NCI-H2107 (cell line): ENCODE data around the gene ITPA.
A peak's percentile ranks its signal among the peaks of the same experiment; 100 is the strongest.

Source experiments
- DNase-seq: peaks from one replicate; lab custom pipeline; 2025; lab: John Stamatoyannopoulos, UW

Gene ITPA

DNA sequence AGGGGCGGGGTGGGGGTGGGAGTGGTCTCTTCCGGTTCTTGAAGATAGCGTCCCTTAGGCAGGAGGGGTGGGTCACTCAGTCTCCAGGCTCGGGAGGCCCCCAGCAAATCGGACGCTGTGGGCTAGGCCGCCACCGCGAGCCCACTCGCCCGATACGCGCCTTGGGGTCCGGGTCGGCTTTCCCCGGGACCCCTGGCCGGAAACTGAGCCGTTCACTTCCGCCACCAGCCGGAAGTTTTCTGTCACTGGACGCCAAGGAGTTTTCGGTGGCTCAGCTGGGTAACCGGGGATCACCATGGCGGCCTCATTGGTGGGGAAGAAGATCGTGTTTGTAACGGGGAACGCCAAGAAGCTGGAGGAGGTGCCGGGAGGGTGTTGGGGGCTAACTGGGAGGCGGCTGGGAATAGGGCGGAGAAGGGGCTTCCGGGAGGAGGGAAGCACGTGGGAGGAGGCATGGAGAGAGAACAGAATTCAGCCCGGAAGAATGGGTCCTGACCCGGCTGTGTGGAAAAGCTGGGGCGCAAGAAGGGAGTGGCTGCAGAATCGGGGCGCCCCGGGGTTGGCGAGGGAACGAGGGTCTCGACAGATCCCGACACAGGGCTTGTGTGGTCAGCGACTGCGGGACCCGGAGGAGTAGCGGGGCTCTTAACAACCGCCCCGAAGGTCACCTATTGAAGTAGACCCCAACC lies at the start of gene ITPA:
Gene ITPA, plus strand, starts transcription at position 242 of the 689 bp plus-strand sequence. Its CDS starts 54 bp downstream, at position 296.
- DNase-seq: no peak

- DNase-seq: no peak
Measured at GRCh38 chr20:3160418-3160817, 48.9 kb upstream of the ITPA start.

GRCh38 chr20:3161316-3162079 lies 47.8 kb upstream of the ITPA start:
- DNase-seq: no peak

DNA sequence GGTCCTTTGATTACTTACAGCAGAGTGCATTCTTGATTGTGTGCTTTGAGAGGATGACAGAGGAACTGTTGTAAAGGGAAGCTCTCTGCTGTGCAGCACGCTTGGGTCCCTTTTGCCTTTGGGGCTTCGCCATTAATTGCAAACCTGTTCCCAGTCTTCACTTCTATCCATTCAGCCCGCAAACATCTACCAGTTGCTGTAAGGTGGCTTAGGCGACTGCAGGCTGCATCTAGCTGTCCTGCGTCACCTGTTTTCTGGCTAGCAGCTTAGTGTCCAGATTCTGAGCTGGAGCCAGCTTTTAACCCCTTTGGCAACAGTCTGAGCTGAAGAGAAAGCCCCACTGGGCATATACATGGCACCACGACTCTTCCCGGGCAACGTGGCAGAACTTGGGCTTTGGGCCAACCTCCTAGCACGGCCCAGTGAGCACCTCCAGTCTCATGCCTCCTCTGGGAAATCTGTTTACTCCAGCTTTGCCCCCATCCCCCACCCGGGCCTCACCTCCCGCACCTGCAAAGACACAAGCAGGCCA lies 47.2 kb upstream of the ITPA start:
- peak; percentile 62 for DNase-seq

DNA sequence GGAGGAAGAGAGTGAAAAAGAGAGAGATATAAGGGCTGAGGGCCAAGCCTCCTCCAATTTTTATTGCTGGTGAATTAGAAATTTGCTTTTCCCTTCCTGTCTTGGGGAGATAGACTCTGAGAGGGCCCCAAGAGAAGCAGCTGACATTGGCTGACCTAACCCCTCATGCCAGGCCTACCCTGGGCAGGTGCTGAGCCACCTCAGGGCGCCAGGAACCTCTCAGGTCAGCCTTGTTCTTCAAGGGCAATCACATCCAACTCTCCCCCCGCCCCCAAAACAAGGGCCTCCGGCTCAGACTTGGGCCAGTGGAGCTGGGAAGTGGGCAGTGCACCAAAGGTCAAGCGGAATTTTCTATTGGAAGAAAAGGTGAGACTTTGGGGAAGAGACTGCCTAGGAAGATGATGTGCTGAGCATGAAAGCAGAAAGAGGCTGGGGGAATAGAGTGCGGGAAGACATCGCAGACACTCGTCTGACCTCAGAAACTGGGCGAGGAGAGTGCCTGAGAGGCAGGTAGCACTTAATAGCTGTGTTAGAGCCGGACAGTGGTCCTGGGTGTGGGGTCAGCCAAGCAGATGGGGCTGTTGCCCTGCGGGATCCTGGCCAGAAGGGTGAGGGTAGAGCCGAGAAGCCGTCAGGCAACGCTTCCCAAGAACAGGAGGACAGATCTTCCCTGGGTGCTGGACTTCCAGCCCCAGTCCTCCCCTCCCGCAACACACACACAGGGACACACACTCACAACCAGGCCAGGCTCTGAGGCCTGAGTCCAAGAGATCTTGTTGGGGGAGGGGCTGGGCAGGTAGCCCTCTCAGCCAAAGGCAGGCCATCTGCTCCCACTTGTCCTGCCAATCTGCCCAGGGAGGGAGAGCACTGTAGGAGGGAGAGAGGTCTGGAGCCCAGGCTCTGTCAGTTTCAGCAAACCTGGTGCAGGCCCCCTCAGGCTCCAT lies 45.9 kb upstream of the ITPA start:
- no peak for DNase-seq

DNA sequence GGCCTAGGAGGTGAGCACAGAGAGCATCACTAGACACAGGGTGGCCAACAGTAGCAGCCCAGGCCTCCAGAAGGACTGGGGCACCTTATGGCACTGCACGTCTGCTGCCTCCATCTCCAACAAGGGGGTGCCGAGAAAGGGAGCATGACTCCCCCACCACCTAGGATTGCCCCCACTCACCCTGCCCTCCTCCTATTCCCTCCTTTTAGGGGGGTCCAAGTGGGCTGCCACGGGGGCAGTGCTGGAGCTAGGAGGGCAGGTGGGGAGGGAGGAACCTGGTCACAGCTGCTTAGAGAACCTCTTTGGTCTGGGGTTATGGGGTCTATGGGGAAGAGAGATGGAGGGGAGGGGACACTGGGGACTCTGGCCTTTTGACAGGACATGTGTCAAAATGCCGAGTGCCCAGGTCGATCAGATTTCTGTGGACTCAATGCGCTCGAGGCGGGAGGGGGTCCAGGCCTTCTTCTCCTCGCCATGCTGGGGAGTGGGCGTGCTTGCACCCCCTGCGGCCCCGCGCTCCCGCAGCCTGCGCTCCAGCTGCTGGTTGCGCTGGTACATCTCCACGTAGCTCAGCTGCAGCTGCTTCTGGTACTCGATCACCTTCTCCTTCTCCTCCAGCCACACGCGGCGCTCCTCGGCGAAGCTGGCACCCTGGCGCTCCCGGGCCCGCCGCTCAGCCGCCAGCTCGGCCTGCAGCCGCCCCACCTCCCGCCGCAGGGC lies 45.1 kb upstream of the ITPA start:
- no peak for DNase-seq

DNA sequence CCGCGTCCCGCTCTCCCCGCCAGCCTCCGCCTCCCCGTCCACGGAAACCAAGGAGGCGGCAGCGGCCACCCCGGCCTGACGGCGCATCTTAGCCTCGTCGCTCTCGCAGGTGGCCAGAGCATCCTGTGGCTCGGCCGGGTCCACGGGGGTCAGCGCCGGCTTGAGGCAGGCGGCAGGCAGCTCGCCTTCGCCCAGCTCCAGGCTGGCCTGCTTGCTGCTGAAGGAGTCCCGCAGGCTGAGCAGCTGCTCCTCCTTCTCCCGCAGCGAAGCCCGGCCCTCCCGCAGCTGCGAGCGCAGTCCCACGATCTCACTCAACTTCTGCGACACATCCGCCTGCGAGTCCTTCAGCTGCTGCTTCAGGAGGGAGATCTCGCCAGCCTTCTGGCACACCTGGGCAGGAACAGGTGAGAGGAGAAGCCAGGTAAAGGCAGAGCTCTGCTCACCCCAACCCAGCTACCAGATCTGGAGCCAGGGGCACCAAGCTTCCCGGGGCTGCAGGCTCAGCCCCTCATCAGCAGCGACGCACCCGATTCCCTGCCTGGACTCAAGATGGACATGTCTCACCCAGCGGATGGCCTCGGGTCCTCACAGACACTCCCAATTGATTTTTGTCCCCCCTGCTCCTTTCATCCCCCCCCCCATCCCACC lies 44.4 kb upstream of the ITPA start:
- no peak for DNase-seq

DNA sequence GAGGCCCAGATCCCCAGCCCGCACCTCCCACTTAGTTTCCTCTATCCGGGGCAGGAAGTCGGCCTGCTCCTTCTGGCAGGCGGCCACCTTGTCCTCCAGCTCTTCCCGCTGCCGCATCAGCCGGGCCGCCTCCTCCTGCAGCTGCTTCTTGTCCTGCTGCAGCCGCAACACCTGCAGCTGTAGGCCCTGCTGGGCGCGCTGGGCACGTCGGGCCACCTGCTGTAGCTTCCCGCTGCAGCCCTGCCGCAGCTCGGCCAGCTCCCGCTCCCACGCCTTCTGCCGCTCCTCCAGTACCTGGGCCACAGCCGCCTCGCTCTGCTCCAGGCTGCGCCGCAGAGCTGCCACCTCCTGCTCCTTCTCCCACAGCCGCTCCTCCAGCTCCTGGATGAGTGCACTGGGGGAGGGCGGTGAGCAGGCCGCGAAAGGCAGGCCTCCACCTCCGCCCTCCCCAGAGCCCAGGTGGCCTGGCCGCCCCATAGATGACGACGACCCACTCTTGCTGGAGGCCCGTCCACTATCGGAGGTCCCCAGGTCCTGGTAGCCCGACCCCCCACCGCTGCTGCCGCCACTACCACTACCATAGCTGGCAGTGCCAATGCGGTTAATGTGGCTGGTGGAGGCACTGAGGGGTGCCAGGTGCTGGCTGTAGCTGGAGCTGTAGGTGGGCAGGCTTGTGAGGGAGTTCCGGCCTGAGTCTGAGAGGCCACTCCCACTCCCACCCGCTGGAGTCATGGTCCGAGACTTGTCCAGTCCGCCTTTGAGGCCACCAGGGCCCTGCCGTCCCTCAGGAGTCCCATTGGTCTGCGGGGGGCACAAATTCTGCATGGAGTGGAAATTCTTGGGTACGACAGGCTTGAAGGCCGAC lies 43.6 kb upstream of the ITPA start:
- no peak for DNase-seq

- DNase-seq: no peak
Measured at GRCh38 chr20:3166338-3166912, 42.9 kb upstream of the ITPA start.

GRCh38 chr20:3166913-3167342 lies 42.4 kb upstream of the ITPA start:
- no peak for DNase-seq

GRCh38 chr20:3167738-3168078 lies 41.6 kb upstream of the ITPA start:
- DNase-seq: no peak

GRCh38 chr20:3168079-3168828 lies 41.0 kb upstream of the ITPA start:
- DNase-seq: peak; percentile 51

DNA sequence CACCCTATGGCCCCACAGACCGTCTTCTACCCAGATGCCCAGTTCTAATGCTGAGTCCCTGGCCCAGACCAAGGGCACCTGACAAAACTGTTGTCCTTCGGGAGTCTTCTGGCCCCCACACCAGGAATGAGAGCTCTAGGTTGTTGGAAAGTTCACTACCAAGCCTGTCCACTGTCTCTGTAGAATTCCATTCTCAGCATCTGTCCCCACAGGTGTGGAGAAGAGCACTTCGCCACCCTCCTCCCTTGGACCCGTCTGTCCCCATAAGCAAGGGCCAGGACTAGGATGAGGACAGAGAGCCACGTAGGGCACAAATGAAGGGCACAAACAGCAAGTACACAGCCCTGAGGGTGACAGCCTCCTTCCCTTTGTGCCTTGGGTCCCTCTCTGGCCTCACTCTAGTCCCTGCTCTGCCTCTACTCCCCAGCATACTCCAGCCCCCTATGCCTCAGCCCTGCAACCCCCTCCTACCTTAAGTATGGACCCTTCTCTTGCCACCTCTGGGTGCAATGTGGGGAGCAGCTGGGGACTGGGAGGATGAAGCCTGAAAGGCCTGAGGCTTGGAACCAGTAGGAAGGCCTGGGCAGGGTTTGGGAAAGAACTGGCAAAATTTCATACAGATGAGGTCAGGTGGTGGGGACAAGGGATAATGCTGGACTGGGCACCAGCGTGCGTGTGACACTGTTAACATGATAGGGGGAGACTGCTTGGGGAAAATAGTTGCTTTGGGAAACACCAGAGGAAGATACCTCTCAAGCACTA lies 40.3 kb upstream of the ITPA start:
- DNase-seq: no peak

GRCh38 chr20:3171391-3172125 lies 37.7 kb upstream of the ITPA start:
- no peak for DNase-seq

- DNase-seq: no peak
Measured at GRCh38 chr20:3172126-3172932, 37.0 kb upstream of the ITPA start.

DNA sequence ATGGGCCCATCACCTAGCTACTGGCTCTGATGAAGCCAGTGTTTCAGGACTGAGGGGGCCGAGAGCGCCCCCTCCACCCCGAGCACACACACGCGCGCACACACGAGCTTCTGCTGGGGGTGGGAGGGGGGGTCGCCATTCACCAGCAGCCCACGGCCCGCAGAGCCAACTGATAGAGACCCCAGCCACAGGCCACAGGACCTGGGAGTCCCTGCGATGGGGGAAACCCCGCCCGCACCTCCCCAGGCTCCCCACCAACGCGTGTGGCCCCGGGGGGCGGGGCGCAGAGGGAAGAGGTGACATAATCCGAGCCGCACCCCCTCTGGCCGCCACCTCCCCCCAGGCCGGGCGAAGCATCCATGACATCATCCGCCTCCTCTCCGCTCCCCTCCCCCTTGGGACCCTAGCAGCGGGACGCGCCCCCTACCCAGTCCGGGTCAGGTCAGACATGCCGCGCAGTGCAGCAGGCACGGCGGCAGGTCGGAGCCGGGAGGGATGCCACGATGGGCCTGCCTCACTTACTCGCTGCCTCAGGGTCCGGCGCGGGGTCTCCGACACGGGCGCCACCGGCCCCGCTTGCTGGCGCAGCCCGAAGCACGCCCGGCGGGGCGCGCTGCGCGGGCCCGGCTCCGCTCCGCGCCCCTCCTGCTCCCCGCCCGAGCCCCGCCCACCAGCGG lies 36.2 kb upstream of the ITPA start, which contains the start of gene LZTS3:
Gene LZTS3, minus strand, starts transcription at position 617 of the 677 bp plus-strand sequence. CDS start 6,386 bp downstream, outside the sequence.
- DNase-seq: peak; percentile 34
